PFSK-1 (cell line): Measurements from ENCODE around the gene RPL11. TPM values are rescaled to one million over a fixed set of nuclear protein-coding genes. Genes with fewer than 3 reads are reported as not detected.

ENCODE experiments used
- FOXP2 ChIP-seq: optimal IDR thresholded peaks from 2 replicates; pipeline ENCODE3; 2011; ENCODE audit warnings: borderline replicate concordance, control low read depth, inconsistent platforms; ENCODE audit not compliant: insufficient read depth; ENCODE audit errors: extremely low read length, extremely low read depth
- POLR2AphosphoS5 ChIP-seq: IDR thresholded peaks from 2 replicates; pipeline ENCODE4 v1.6.1; 2012; ENCODE audit warnings: low read depth, mild to moderate bottlenecking, control low read depth, low read length, moderate library complexity
- REST ChIP-seq, 2 experiments: IDR thresholded peaks; 2 replicates each; pipeline versions ENCODE4 v1.6.1 to v1.8.0; 2011 to 2012; ENCODE audit warnings: low read depth in 2 of 2, low read length in 2 of 2, control low read depth in 1 of 2, inconsistent platforms in 1 of 2, mild to moderate bottlenecking in 1 of 2, moderate library complexity in 1 of 2; ENCODE audit not compliant: insufficient read depth in 1 of 2
- SIN3A ChIP-seq: IDR thresholded peaks from 2 replicates; pipeline ENCODE4 v1.6.1; 2012; ENCODE audit warnings: mild to moderate bottlenecking, low read length, moderate library complexity, borderline replicate concordance; ENCODE audit not compliant: insufficient read depth
- TAF1 ChIP-seq: IDR thresholded peaks from 2 replicates; pipeline ENCODE4 v1.6.1; 2012; ENCODE audit warnings: low read length, control low read depth, borderline replicate concordance; ENCODE audit not compliant: insufficient read depth
- polyA plus RNA-seq: library from polyadenylated mRNA; unstranded; fragments of >200 nt; gene quantifications from one replicate; pipeline ENCODE4 v1.2.1, GENCODE V29; 2012; ENCODE audit warnings: low read depth, missing spikeins; ENCODE audit not compliant: insufficient read length

RPL11 gene
- 2,000 TPM for polyA plus RNA-seq

- TF ChIP-seq REST (IDR thresholded peaks at IDR 0.05; ENCODE audit: insufficient read depth in 1 of 2, low read depth in 2 of 2, low read length in 2 of 2) (peak; percentile 47 to 75; a peak in 1 of 4 replicates), POLR2AphosphoS5 (peak; percentile 99), TAF1 (peak; percentile 100), SIN3A (0 out of 2 replicates have a peak, but pooled peaks have one; percentile 60), FOXP2 (no peak)
These were observed at the start of gene RPL11 for GRCh38 chr1:23691499-23692307. RPL11 (plus strand) TSS chr1:23691806; CDS start chr1:23691824, 18 bp downstream.

GRCh38 chr1:23643736-23644554 is 47.7 kb upstream of the RPL11 start:
- TF ChIP-seq TAF1 (no peak), POLR2AphosphoS5 (no peak), SIN3A (no peak), FOXP2 (no peak)

- TF ChIP-seq TAF1 (no peak), SIN3A (no peak), REST (IDR thresholded peaks at IDR 0.05; ENCODE audit: insufficient read depth in 1 of 2, low read depth in 2 of 2, low read length in 2 of 2) (no peak), POLR2AphosphoS5 (no peak), FOXP2 (no peak)
These were observed 47.1 kb upstream of the RPL11 start for GRCh38 chr1:23644555-23644866.

- no peak for TF ChIP-seq TAF1
- TF ChIP-seq FOXP2: no peak
- TF ChIP-seq POLR2AphosphoS5: no peak
- TF ChIP-seq SIN3A: no peak
- no peak for TF ChIP-seq REST (IDR thresholded peaks at IDR 0.05; ENCODE audit: insufficient read depth in 1 of 2, low read depth in 2 of 2, low read length in 2 of 2)
These were observed 46.3 kb upstream of the RPL11 start for GRCh38 chr1:23645338-23645737.

GRCh38 chr1:23646091-23646490 is 45.5 kb upstream of the RPL11 start:
- no peak for TF ChIP-seq TAF1
- no peak for TF ChIP-seq REST (IDR thresholded peaks at IDR 0.05; ENCODE audit: insufficient read depth in 1 of 2, low read depth in 2 of 2, low read length in 2 of 2)
